Fibroblast of lung (primary cell): ENCODE data around the gene PACSIN1. TPM values are rescaled to one million over a fixed set of nuclear protein-coding genes. Genes with fewer than 3 reads are reported as not detected.

Source experiments
- DNase-seq, 2 donors: peaks; one replicate each; pipeline versions ENCODE4 v3.0.0 to v3.0.0-alpha.2; 2010; ENCODE audit warnings: low read depth in 2 of 2
- H2AFZ ChIP-seq: 2 replicates; pipeline ENCODE4 v1.5.1; 2012; ENCODE audit warnings: low read length, control low read depth, inconsistent platforms
- H3K27ac ChIP-seq: 2 replicates; pipeline ENCODE4 v1.5.1; 2011; ENCODE audit warnings: low read length, control low read depth; ENCODE audit not compliant: insufficient read depth
- H3K27me3 ChIP-seq: 2 replicates; pipeline ENCODE4 v1.5.1; 2011; ENCODE audit warnings: mild to moderate bottlenecking, low read length; ENCODE audit not compliant: control insufficient read depth, insufficient read depth
- H3K36me3 ChIP-seq: 2 replicates; pipeline ENCODE4 v1.5.1; 2011; ENCODE audit warnings: low read length; ENCODE audit not compliant: control insufficient read depth, insufficient read depth
- H3K4me1 ChIP-seq: 2 replicates; pipeline ENCODE4 v1.5.1; 2011; ENCODE audit warnings: low read length; ENCODE audit not compliant: control insufficient read depth, insufficient read depth; ENCODE audit errors: extremely low read depth
- H3K4me2 ChIP-seq: 2 replicates; pipeline ENCODE4 v1.5.1; 2011; ENCODE audit warnings: low read length, control low read depth; ENCODE audit not compliant: insufficient read depth; ENCODE audit errors: extremely low read depth
- H3K4me3 ChIP-seq, 4 experiments: fragments of 200-600 bp in 1 of 4; sonication (generic) in 1 of 4; replicated peaks in 1 of 4; 2 replicates each; pipeline ENCODE4 v1.5.1; 2011 to 2016; ENCODE audit warnings: low read length in 4 of 4, low read depth in 3 of 4, mild to moderate bottlenecking in 3 of 4, control low read depth in 2 of 4, inconsistent platforms in 1 of 4, mixed read lengths in 1 of 4; ENCODE audit not compliant: insufficient read depth in 1 of 4; ENCODE audit errors: control extremely low read depth in 1 of 4
- H3K79me2 ChIP-seq: 2 replicates; pipeline ENCODE4 v1.5.1; 2012; ENCODE audit warnings: mild to moderate bottlenecking, low read length, inconsistent platforms; ENCODE audit not compliant: control insufficient read depth, insufficient read depth
- H3K9ac ChIP-seq: 2 replicates; pipeline ENCODE4 v1.5.1; 2011; ENCODE audit warnings: mild to moderate bottlenecking, low read length, control low read depth; ENCODE audit not compliant: insufficient read depth
- H3K9me3 ChIP-seq: 2 replicates; pipeline ENCODE4 v1.5.1; 2012; ENCODE audit warnings: low read depth, low read length; ENCODE audit not compliant: control insufficient read depth, insufficient read depth
- H4K20me1 ChIP-seq: 2 replicates; pipeline ENCODE4 v1.5.1; 2011; ENCODE audit warnings: low read length; ENCODE audit not compliant: control insufficient read depth, insufficient read depth; ENCODE audit errors: extremely low read depth
- CTCF ChIP-seq, 2 donors: IDR thresholded peaks in 1 of 2; conservative IDR thresholded peaks in 1 of 2; 1 replicate in 1 of 2; 2 replicates in 1 of 2; pipeline ENCODE4 v1.5.1; 2011 to 2012; ENCODE audit warnings: low read length in 2 of 2, control low read depth in 1 of 2, inconsistent platforms in 1 of 2, low read depth in 1 of 2, mild to moderate bottlenecking in 1 of 2
- EZH2 ChIP-seq: IDR thresholded peaks from 2 replicates; pipeline ENCODE4 v1.5.1; 2012; ENCODE audit warnings: low read length, control low read depth, mild to moderate bottlenecking; ENCODE audit errors: missing control alignments
- polyA plus RNA-seq, 2 donors: library from polyadenylated mRNA; depleted of rRNA in 1 of 2; stranded (reverse) in 1 of 2; unstranded in 1 of 2; fragments of >200 nt; gene quantifications; 2 replicates each; pipeline ENCODE4 v1.2.1, GENCODE V29; 2011 to 2012; ENCODE audit warnings: missing spikeins in 1 of 2
- total RNA-seq: library from RNA; depleted of rRNA; stranded (reverse); fragments of >200 nt; gene quantifications from 2 replicates; pipeline ENCODE4 v1.2.1, GENCODE V29; 2014

Gene PACSIN1
- total and polyA plus RNA-seq, 2 donors (not counting 1 experiment from before 2014, with no cell fraction given), result under 0.01 TPM; not detected in 1

GRCh38 chr6:34523441-34524206 lies 57.7 kb downstream of the PACSIN1 start:
- no peaks in the 10 kb centered on the region for H4K20me1 ChIP-seq
- H3K27me3 ChIP-seq, result no peaks in the 10 kb centered on the region
- H3K4me1 ChIP-seq, result no peaks in the 10 kb centered on the region
- no peak overlapping the region for H2AFZ ChIP-seq
- H3K27ac ChIP-seq, result no peak overlapping the region
- TF ChIP-seq EZH2 (no peak), CTCF (conservative IDR thresholded peaks at IDR 0.05 in 1 of 2, IDR thresholded peaks at IDR 0.05 in 1 of 2; ENCODE audit: low read depth in 1 of 2, low read length in 2 of 2) (no peak)
- DNase-seq, result no peak
- no peak overlapping the region for H3K4me2 ChIP-seq
- H3K79me2 ChIP-seq, result no peaks in the 10 kb centered on the region
- no peaks in the 10 kb centered on the region for H3K36me3 ChIP-seq
- no peaks in the 10 kb centered on the region for H3K9me3 ChIP-seq
- H3K4me3 ChIP-seq, result no peak overlapping the region
- H3K9ac ChIP-seq, result no peak overlapping the region

GRCh38 chr6:34524499-34524898 lies 58.6 kb downstream of the PACSIN1 start:
- Histone ChIP-seq H3K27me3 (peaks cover 4% of the 10 kb centered on the region), H3K9ac (no peak overlapping the region)
- no peak for DNase-seq

GRCh38 chr6:34524971-34525370 lies 59.1 kb downstream of the PACSIN1 start:
- H3K9me3 ChIP-seq, result no peaks in the 10 kb centered on the region
- no peaks in the 10 kb centered on the region for H3K4me1 ChIP-seq
- H3K36me3 ChIP-seq, result no peaks in the 10 kb centered on the region
- no peak overlapping the region for H3K27ac ChIP-seq
- H3K4me2 ChIP-seq, result no peak overlapping the region
- no peak overlapping the region for H2AFZ ChIP-seq
- TF ChIP-seq CTCF (conservative IDR thresholded peaks at IDR 0.05 in 1 of 2, IDR thresholded peaks at IDR 0.05 in 1 of 2; ENCODE audit: low read depth in 1 of 2, low read length in 2 of 2) (no peak), EZH2 (no peak)
- H3K79me2 ChIP-seq, result no peaks in the 10 kb centered on the region
- DNase-seq, result no peak
- peaks cover 8% of the 10 kb centered on the region for H3K27me3 ChIP-seq
- H3K4me3 ChIP-seq, result no peak overlapping the region
- H3K9ac ChIP-seq, result no peak overlapping the region
- H4K20me1 ChIP-seq, result no peaks in the 10 kb centered on the region

More at GRCh38 chr6:34524499-34524898, 58.6 kb downstream of the PACSIN1 start:
- Histone ChIP-seq H4K20me1 (no peaks in the 10 kb centered on the region), H3K9me3 (no peaks in the 10 kb centered on the region), H3K4me3 (no peak overlapping the region), H3K27ac (no peak overlapping the region), H3K4me2 (no peak overlapping the region), H2AFZ (no peak overlapping the region), H3K4me1 (no peaks in the 10 kb centered on the region), H3K36me3 (no peaks in the 10 kb centered on the region), H3K79me2 (no peaks in the 10 kb centered on the region)
- TF ChIP-seq EZH2, result no peak
- TF ChIP-seq CTCF (conservative IDR thresholded peaks at IDR 0.05 in 1 of 2, IDR thresholded peaks at IDR 0.05 in 1 of 2; ENCODE audit: low read depth in 1 of 2, low read length in 2 of 2), result no peak
